Uterus (tissue), 4 donors: Measurements from ENCODE around the gene SGIP1. TPM values are rescaled to one million over a fixed set of nuclear protein-coding genes. Genes with fewer than 3 reads are reported as not detected.

Source experiments
- DNase-seq, 2 donors: peaks; one replicate each; pipeline ENCODE4 v3.0.0-alpha.2; 2019 to 2020
- H3K27ac ChIP-seq, 2 donors: fragments of 200-600 bp; sonication (generic); 1 replicate in 1 of 2; 2 replicates in 1 of 2; pipeline ENCODE4 v1.5.1; 2016 to 2018
- H3K27me3 ChIP-seq, 2 donors: fragments of 200-600 bp; sonication (generic); one replicate each; pipeline ENCODE4 v1.5.1; 2018 to 2019; ENCODE audit warnings: control low read depth in 1 of 2
- H3K36me3 ChIP-seq, 2 donors: fragments of 200-600 bp; sonication (generic); one replicate each; pipeline ENCODE4 v1.5.1; 2019; ENCODE audit warnings: control low read depth in 1 of 2
- H3K4me1 ChIP-seq, 2 donors: fragments of 200-600 bp; sonication (generic); one replicate each; pipeline ENCODE4 v1.5.1; 2018 to 2019; ENCODE audit warnings: control low read depth in 1 of 2
- H3K4me3 ChIP-seq, 2 donors: fragments of 200-600 bp; sonication (generic); 1 replicate in 1 of 2; 2 replicates in 1 of 2; pipeline ENCODE4 v1.5.1; 2018 to 2019; ENCODE audit warnings: mild to moderate bottlenecking in 1 of 2
- H3K9me3 ChIP-seq, 2 donors: fragments of 200-600 bp; sonication (generic); one replicate each; pipeline ENCODE4 v1.5.1; 2019; ENCODE audit warnings: control low read depth in 1 of 2
- POLR2A ChIP-seq, 2 donors: fragments of 450-650 bp; IDR thresholded peaks; one replicate each; pipeline ENCODE4 v1.6.1; 2016; ENCODE audit warnings: antibody characterized with exemption in 2 of 2, mild to moderate bottlenecking in 1 of 2, moderate library complexity in 1 of 2
- intact Hi-C: fragments of 100-400 bp; cut with DNase I; formaldehyde crosslinking; loops from one replicate; pipeline ENCODE4 v1.15.1; 2023; ENCODE audit warnings: low total_unique reads
- total RNA-seq, 4 donors: library from RNA; depleted of rRNA in 3 of 4; stranded (reverse); fragments of >200 nt in 3 of 4; gene quantifications; one replicate each; pipeline versions ENCODE4 v1.1.0 to v1.2.4, GENCODE V29; 2014 to 2023
- TF ChIP-seq, protein P1 (sequence below), 4 experiments: fragments of 200-600 bp in 2 of 4; fragments of 450-650 bp in 2 of 4; sonication (generic) in 2 of 4; IDR thresholded peaks; one replicate each; pipeline ENCODE4 v1.5.1; 2016 to 2019; ENCODE audit warnings: antibody characterized with exemption in 4 of 4, mild to moderate bottlenecking in 2 of 4, moderate library complexity in 1 of 4
- donor health status: DM: yes; HTN: yes; CAD: no.

The SGIP1 gene
- total RNA-seq, 4 donors from 2014 or later = 2.8 to 23.0 (median 6.4) TPM

DNA sequence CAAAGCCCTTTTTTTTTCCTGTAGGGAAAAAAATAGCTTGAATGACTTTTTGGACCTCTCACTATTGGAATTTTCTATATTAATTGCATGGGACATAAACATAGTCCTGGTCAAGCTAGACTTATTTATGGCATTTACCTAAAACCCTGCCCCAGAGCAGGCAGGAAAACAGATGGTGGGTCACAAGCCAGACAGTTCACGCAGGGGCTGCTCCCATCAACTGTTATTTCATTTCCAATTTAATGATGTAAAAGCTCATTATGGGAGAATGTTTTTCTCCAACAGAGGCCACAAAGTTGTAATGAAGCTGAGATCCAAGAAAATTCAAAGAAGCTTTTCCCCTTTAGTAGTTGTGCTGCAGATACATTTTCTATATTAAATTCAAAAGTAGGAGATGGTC is 99.2 kb downstream of the SGIP1 start:
- no peak overlapping the region for H3K4me3 ChIP-seq
- no peaks in the 10 kb centered on the region for H3K27me3 ChIP-seq
- H3K27ac ChIP-seq = no peak overlapping the region
- TF ChIP-seq, protein P1, sequence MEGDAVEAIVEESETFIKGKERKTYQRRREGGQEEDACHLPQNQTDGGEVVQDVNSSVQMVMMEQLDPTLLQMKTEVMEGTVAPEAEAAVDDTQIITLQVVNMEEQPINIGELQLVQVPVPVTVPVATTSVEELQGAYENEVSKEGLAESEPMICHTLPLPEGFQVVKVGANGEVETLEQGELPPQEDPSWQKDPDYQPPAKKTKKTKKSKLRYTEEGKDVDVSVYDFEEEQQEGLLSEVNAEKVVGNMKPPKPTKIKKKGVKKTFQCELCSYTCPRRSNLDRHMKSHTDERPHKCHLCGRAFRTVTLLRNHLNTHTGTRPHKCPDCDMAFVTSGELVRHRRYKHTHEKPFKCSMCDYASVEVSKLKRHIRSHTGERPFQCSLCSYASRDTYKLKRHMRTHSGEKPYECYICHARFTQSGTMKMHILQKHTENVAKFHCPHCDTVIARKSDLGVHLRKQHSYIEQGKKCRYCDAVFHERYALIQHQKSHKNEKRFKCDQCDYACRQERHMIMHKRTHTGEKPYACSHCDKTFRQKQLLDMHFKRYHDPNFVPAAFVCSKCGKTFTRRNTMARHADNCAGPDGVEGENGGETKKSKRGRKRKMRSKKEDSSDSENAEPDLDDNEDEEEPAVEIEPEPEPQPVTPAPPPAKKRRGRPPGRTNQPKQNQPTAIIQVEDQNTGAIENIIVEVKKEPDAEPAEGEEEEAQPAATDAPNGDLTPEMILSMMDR (IDR thresholded peaks at IDR 0.05) = no peak
- TF ChIP-seq POLR2A (IDR thresholded peaks at IDR 0.05) = no peak
- no peaks in the 10 kb centered on the region for H3K36me3 ChIP-seq
- no peaks in the 10 kb centered on the region for H3K4me1 ChIP-seq
- intact Hi-C loops = no loop called here
- no peak for DNase-seq
- H3K9me3 ChIP-seq = no peaks in the 10 kb centered on the region

DNA sequence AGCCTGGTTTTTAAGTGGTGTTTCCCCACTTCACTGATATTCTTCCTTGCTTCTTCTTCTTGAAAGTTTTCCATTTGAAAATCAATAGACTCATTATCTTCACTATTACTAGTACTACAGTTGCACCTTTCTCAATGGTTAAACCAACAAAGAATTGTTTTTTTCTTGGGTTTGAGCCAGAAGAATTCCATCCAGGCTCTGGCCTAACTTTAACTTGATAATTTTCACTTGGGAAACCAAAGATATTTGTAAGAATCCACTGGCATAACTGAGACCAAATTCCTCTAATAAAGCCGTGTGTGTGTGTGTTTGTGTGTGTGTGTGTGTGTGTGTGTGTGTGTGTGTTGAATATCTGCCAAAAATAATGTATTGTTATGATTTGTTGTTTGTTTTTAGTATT is 103.2 kb downstream of the SGIP1 start:
- H3K4me3 ChIP-seq = no peak overlapping the region
- H3K27me3 ChIP-seq = no peaks in the 10 kb centered on the region
- H3K9me3 ChIP-seq = no peaks in the 10 kb centered on the region
- no peaks in the 10 kb centered on the region for H3K4me1 ChIP-seq
- H3K27ac ChIP-seq = no peak overlapping the region
- DNase-seq = no peak
- intact Hi-C loops = no loop called here
- no peaks in the 10 kb centered on the region for H3K36me3 ChIP-seq
- TF ChIP-seq, protein P1 (IDR thresholded peaks at IDR 0.05) = no peak
- TF ChIP-seq POLR2A (IDR thresholded peaks at IDR 0.05) = no peak

DNA sequence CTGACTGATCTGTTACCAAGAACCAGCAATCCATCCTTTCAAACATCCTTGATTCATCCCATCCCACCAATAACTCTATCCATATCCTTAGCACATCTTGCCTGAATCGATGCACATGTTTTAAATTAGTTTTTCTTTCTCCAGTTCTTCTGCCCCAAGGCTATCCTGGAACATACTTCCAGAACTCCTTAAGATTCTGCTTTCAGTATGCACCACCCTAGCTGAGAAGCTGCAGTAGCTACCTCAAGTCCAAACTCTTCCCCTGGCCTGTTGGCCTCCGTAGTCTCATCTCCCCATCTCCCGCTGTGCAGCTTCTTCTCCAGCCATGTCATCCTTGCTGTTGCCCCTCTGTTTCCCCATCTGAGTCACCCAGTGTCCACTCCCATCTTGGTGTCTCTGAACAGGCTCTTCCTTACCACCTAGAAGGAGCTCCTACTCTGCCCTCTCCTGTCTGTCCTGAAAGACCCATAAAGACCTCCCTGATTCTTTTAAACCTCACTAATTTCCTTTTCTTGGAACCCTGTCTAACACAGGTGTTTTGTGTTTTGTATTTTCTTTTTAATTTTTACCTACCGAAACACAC is 108.0 kb downstream of the SGIP1 start:
- H3K9me3 ChIP-seq = no peaks in the 10 kb centered on the region
- TF ChIP-seq, protein P1 (IDR thresholded peaks at IDR 0.05) = no peak
- TF ChIP-seq POLR2A (IDR thresholded peaks at IDR 0.05) = no peak
- no peaks in the 10 kb centered on the region for H3K27me3 ChIP-seq
- H3K27ac ChIP-seq = no peak overlapping the region
- H3K4me3 ChIP-seq = no peak overlapping the region
- no peaks in the 10 kb centered on the region for H3K4me1 ChIP-seq
- H3K36me3 ChIP-seq = no peaks in the 10 kb centered on the region
- DNase-seq = no peak
- intact Hi-C loops = no loop called here

- no peaks in the 10 kb centered on the region for H3K27me3 ChIP-seq
- H3K36me3 ChIP-seq = no peaks in the 10 kb centered on the region
- TF ChIP-seq POLR2A (IDR thresholded peaks at IDR 0.05) = no peak
- TF ChIP-seq, protein P1 (IDR thresholded peaks at IDR 0.05) = no peak
- H3K4me1 ChIP-seq = no peaks in the 10 kb centered on the region
- no peak overlapping the region for H3K4me3 ChIP-seq
- H3K27ac ChIP-seq = no peak overlapping the region
- intact Hi-C loops = no loop called here
- DNase-seq = no peak
- H3K9me3 ChIP-seq = no peaks in the 10 kb centered on the region
Observed at GRCh38 chr1:66642992-66643391, 109.0 kb downstream of the SGIP1 start.

- no peak overlapping the region for H3K27ac ChIP-seq
- H3K27me3 ChIP-seq = no peaks in the 10 kb centered on the region
- no peak overlapping the region for H3K4me3 ChIP-seq
- no peaks in the 10 kb centered on the region for H3K36me3 ChIP-seq
- TF ChIP-seq, protein P1 (IDR thresholded peaks at IDR 0.05) = no peak
- no peaks in the 10 kb centered on the region for H3K4me1 ChIP-seq
- DNase-seq = no peak
- no peaks in the 10 kb centered on the region for H3K9me3 ChIP-seq
- intact Hi-C loops = no loop called here
Observed at GRCh38 chr1:66644331-66644730, 110.4 kb downstream of the SGIP1 start.
